Measurements from ENCODE around the gene SLC6A9. TPM values are rescaled to one million over a fixed set of nuclear protein-coding genes. Genes with fewer than 3 reads are reported as not detected.

Gene SLC6A9
- total and polyA plus RNA-seq, 2 experiments from 2014 or later, result 13.5 to 25.3 TPM

- no peak for TF ChIP-seq EZH2 (IDR thresholded peaks at IDR 0.05; ENCODE audit: borderline replicate concordance)
- no peak for TF ChIP-seq CTCF (IDR thresholded peaks at IDR 0.05; ENCODE audit: poor library complexity)
- no peak for TF ChIP-seq EZH2phosphoT487 (IDR thresholded peaks at IDR 0.05; ENCODE audit: low read depth, severe bottlenecking, unreplicated experiment)
- DNase-seq (ENCODE audit: low spot score), result no peak
- Histone ChIP-seq H3K4me2 (no peak overlapping the region), H3K9me2 (replicated peaks; ENCODE audit: insufficient read depth) (no peaks in the 10 kb centered on the region), H3K36me3 (replicated peaks; ENCODE audit: insufficient read depth, low read depth) (no peaks in the 10 kb centered on the region), H3K4me1 (ENCODE audit: insufficient read depth) (peaks cover under 1% of the 10 kb centered on the region), H3K4me3 (no peak overlapping the region), H3K27ac (peak overlapping the region; percentile 45), H3K9me3 (ENCODE audit: low read depth) (no peaks in the 10 kb centered on the region), H2AFZ (no peak overlapping the region), H3K27me3 (no peaks in the 10 kb centered on the region), H4K20me1 (ENCODE audit: insufficient read depth, poor library complexity, severe bottlenecking) (no peaks in the 10 kb centered on the region), H3K79me2 (no peaks in the 10 kb centered on the region)
- 75% methylated on average over 16 of the region's 16 CpGs for WGBS (ENCODE audit: low lambda C conversion rate, missing lambda C conversion rate)
Measured at GRCh38 chr1:44043176-44044070, 12.2 kb upstream of the SLC6A9 start.

GRCh38 chr1:44040846-44041245, 9.6 kb upstream of the SLC6A9 start:
- H3K9me2 ChIP-seq (replicated peaks; ENCODE audit: insufficient read depth), result no peaks in the 10 kb centered on the region
- peaks cover 10% of the 10 kb centered on the region for H3K4me1 ChIP-seq (ENCODE audit: insufficient read depth)
- 81% methylated on average over 4 of the region's 4 CpGs for WGBS (ENCODE audit: low lambda C conversion rate, missing lambda C conversion rate)
- H3K4me3 ChIP-seq, result no peak overlapping the region
- no peak overlapping the region for H2AFZ ChIP-seq
- TF ChIP-seq EZH2 (IDR thresholded peaks at IDR 0.05; ENCODE audit: borderline replicate concordance) (no peak), EZH2phosphoT487 (IDR thresholded peaks at IDR 0.05; ENCODE audit: low read depth, severe bottlenecking, unreplicated experiment) (no peak)
- no peaks in the 10 kb centered on the region for H3K36me3 ChIP-seq (replicated peaks; ENCODE audit: insufficient read depth, low read depth)
- H4K20me1 ChIP-seq (ENCODE audit: insufficient read depth, poor library complexity, severe bottlenecking), result no peaks in the 10 kb centered on the region
- no peaks in the 10 kb centered on the region for H3K9me3 ChIP-seq (ENCODE audit: low read depth)
- no peaks in the 10 kb centered on the region for H3K27me3 ChIP-seq
- no peak for DNase-seq (ENCODE audit: low spot score)
- H3K79me2 ChIP-seq, result no peaks in the 10 kb centered on the region
- H3K27ac ChIP-seq, result no peak overlapping the region
- H3K4me2 ChIP-seq, result no peak overlapping the region

- WGBS (ENCODE audit: low lambda C conversion rate, missing lambda C conversion rate), result 92% methylated on average over 2 of the region's 2 CpGs
- H3K36me3 ChIP-seq (replicated peaks; ENCODE audit: insufficient read depth, low read depth), result no peaks in the 10 kb centered on the region
- DNase-seq (ENCODE audit: low spot score), result no peak
- no peaks in the 10 kb centered on the region for H3K27me3 ChIP-seq
- H3K9me2 ChIP-seq (replicated peaks; ENCODE audit: insufficient read depth), result no peaks in the 10 kb centered on the region
- no peaks in the 10 kb centered on the region for H4K20me1 ChIP-seq (ENCODE audit: insufficient read depth, poor library complexity, severe bottlenecking)
- no peaks in the 10 kb centered on the region for H3K79me2 ChIP-seq
- H3K27ac ChIP-seq, result no peak overlapping the region
- H3K4me1 ChIP-seq (ENCODE audit: insufficient read depth), result peaks cover 14% of the 10 kb centered on the region
- no peak for TF ChIP-seq CTCF (IDR thresholded peaks at IDR 0.05; ENCODE audit: poor library complexity)
- TF ChIP-seq EZH2 (IDR thresholded peaks at IDR 0.05; ENCODE audit: borderline replicate concordance), result no peak
- no peak for TF ChIP-seq EZH2phosphoT487 (IDR thresholded peaks at IDR 0.05; ENCODE audit: low read depth, severe bottlenecking, unreplicated experiment)
- H3K9me3 ChIP-seq (ENCODE audit: low read depth), result no peaks in the 10 kb centered on the region
- no peak overlapping the region for H3K4me3 ChIP-seq
- no peak overlapping the region for H2AFZ ChIP-seq
- H3K4me2 ChIP-seq, result no peak overlapping the region
Measured at GRCh38 chr1:44040418-44040817, 9.2 kb upstream of the SLC6A9 start.

Data from hepatocyte (in vitro differentiated cells).